GM21825 (cell line): ENCODE data around the gene GP9.
"Not testable (repeated sequence)": the region's sequence is repeated elsewhere in the genome, so short reads cannot be mapped to it uniquely, and the experiment has no call there.

Experiments used
- ATAC-seq: cut with Tn5 transposase; IDR thresholded peaks from one replicate; pipeline ENCODE4 v1.9.1; 2021; ENCODE audit warnings: mild to moderate bottlenecking, moderate library complexity; ENCODE audit not compliant: unreplicated experiment

GP9 gene

GRCh38 chr3:129047553-129047839, 13.1 kb upstream of the GP9 start:
- ATAC-seq = no peak

- ATAC-seq = no peak
Observed at GRCh38 chr3:129050556-129051295, 9.9 kb upstream of the GP9 start.

GRCh38 chr3:129051871-129052340, 8.7 kb upstream of the GP9 start:
- no peak for ATAC-seq

GRCh38 chr3:129052675-129053074, 7.9 kb upstream of the GP9 start:
- no peak for ATAC-seq

GRCh38 chr3:129054605-129055104, 5.9 kb upstream of the GP9 start:
- no peak for ATAC-seq

- ATAC-seq = no peak
Observed at GRCh38 chr3:129056451-129057173, 4.0 kb upstream of the GP9 start.

GRCh38 chr3:129057249-129057648, 3.3 kb upstream of the GP9 start:
- ATAC-seq = no peak

- ATAC-seq = no peak
Observed at GRCh38 chr3:129058441-129059200, 2.0 kb upstream of the GP9 start.

- no peak for ATAC-seq
Observed at GRCh38 chr3:129059311-129059958, 1.1 kb upstream of the GP9 start.

- ATAC-seq = no peak
Observed at GRCh38 chr3:129061023-129061887, 676 bp downstream of the GP9 start.

GRCh38 chr3:129061888-129062834, 1.6 kb downstream of the GP9 start:
- no peak for ATAC-seq

- ATAC-seq = no peak
Observed at GRCh38 chr3:129063091-129063640, 2.6 kb downstream of the GP9 start.

GRCh38 chr3:129063841-129064482, 3.4 kb downstream of the GP9 start:
- ATAC-seq = no peak

GRCh38 chr3:129065016-129065719, 4.6 kb downstream of the GP9 start:
- ATAC-seq = no peak

GRCh38 chr3:129065720-129066073, 5.1 kb downstream of the GP9 start:
- no peak for ATAC-seq

- not testable (repeated sequence) for ATAC-seq
Observed at GRCh38 chr3:129067719-129068118, 7.1 kb downstream of the GP9 start.

GRCh38 chr3:129068291-129068886, 7.8 kb downstream of the GP9 start:
- ATAC-seq = no peak
